ENCODE measurements around the gene SCO1.
"Not testable (repeated sequence)": the region's sequence is repeated elsewhere in the genome, so short reads cannot be mapped to it uniquely, and the experiment has no call there.

The SCO1 gene
- total RNA-seq: 52.9 to 66.6 reads per million in 2 donors

DNA sequence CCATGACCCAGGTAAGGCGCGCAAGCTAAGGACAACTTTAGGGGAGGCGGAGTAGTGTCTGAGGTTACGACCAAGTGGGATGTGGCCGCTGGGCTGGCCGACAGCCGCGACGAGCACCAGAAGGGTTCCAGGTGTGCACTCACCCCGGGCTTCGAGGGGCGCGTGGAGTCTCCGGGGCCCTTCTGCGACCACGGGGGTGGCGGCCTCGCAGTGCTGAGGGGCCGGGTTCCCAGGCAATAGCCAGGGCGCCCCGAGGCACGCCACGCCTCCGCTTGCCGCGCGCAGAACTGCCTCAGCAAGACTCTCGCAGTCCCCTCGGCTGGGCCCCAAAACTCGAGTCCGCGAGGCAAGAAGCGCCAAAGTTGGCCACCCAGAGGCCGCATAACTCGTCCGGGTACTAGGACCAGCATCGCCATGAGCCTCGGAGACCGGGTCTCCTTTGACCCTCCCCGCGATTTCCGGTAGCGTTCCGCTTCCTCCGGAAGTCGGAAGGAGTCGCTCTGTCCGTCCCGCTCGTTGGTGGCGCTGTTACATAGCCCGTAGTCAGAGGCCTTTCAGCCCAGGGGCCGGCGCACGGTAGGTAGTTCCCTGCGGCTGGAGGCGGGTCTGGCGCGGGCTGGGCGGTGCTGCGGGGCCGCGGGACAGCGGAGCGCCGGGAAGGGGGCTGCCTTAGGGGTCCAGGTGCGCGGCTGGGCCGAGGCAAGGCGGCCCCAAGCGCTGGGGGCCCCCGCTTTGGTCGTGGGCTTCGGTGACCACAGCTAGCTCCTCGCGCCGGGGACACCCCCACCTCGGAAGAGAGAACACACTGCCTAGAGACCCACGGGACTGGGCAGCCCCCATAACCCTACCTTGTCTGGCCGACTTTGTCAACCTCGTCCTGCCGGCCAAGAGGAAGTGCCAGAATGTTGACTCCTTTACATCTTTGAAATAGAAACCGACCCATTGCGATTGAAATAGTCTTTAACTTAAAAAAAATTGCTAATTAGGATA lies at the start of gene SCO1, which contains the start of gene ADPRM:
SCO1 (minus strand) TSS at position 442 of the 990 bp plus-strand sequence; CDS start at position 416, 26 bp downstream.
ADPRM (plus strand) TSS at position 503 of the 990 bp plus-strand sequence. CDS start 7,333 bp downstream, outside the sequence.
- peak; percentile 75 for DNase-seq

DNA sequence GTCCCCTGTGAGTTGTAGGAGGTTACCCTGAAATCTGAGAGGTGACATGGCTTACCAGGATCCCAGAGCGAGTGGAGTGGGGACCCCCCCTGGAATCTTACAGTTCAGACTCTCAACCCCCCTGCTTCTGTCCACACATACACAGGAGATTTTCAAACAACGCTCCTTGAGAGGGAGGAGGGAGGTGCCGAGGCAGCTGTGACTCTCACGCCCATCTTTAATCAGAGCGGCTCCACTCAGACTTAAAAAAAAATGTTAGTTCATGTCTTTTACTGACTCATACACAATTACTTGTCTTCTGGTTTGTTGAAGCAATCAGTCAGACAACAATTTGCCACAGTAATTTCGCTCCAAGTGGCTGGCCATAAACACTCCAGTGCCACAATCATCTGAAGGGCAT lies 47.9 kb upstream of the SCO1 start:
- no peak for DNase-seq

DNA sequence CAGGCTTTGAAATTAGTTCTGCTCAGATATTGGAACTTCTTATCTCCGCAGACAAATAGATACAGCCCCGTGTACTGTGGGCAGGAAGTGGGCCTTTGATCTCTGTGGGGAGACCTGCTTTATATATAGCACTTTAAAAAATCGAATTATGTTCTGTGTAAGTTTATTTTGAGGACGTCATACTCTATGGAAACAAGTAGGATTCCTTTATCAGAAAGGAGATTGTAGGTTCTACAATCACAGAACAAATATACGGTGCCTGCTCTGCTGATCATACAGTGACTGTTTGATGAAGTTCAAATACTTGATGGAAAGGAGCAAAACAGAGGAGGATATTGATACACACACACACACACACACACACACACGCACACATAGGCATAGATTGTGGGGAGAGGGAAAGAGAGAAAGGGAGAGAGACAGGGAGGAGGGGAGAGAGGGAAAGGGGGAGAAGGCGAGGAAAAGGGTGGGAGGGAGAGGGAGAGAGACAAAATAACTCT lies 47.2 kb upstream of the SCO1 start:
- DNase-seq: no peak

DNA sequence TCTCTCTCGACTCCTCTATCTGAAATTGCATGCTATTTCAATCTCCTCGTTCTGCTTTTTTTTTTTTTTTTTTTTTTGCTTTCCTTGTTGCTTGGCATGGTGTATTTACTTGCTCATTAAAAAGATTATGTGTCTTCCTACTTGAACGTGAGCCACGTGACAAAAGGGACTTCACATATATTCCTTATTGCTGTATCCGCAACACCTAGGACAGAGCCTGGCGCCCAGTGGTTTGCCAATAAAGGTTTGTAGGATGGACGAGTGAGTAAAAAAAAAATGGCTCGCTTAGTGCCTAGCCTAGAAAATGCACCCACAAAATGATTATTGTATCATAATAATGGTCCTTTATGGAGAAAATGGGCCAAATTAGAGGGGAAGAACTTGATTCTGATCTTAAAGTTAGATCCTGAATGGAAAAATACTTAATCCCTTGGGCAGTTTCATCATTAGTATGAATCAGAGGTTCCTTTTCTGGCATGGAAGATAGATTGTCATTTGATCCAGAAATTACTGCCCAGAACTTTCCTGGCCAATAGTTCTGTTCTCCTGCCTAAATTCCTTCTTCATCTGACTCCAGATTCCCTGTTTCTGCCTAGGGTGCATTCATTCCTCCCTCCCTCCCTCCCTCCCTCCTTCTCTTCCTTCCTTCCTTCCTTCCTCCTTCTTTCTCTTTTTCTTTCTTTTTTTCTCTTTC lies 46.1 kb upstream of the SCO1 start:
- no peak for DNase-seq

DNA sequence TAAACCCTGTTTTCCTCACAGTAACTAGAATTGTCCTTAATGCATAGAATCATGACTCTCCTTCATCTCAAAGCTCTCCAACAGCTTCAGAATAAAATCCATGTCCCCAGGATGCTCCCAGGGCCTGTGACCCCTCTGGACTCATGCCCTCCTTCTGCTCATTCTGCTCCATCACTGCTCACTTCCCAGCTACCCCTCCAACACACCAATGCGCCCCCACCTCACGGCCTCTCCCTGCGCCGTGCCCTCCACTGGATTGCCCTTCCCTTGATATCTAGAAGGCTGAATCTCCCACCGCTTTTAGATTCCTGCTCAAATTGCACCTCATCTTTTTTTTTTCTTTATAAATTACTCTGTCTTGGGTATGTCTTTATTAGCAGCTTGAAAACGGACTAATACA lies 45.1 kb upstream of the SCO1 start:
- DNase-seq: no peak

DNA sequence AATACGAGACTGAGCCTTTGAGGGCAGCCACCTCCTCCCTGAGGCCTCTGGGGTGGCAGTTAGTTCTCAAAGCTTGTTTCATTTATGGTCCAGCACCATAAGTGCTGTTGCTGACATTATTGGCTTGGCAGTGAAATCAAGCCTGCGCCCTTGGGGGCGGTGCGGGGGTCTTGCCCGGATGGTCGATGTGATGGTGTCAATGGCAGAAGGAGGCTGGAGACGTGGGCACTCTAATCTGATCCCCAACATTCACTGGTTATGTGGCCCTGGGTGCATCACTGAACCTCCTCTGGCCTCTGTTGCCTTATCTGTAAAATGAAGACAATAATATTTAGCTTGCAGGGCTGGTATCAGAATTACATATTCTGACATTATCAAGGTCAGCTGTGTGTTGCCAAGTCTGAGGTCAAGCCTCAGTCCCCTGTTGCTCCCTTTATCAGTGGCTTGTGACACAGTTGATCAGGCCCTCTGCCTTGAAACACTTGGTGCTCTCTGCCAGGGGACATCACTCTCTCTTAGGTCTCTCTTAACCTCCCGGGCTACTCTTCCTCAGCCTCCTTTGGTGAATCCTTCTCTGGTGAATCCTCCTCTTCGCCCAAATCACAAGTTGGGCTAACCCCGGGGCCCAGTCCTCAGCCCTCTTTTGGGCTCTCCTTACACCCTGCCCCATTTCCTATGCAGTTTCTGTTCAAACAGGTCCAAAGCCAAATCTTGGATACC lies 44.2 kb upstream of the SCO1 start:
- DNase-seq: no peak

DNA sequence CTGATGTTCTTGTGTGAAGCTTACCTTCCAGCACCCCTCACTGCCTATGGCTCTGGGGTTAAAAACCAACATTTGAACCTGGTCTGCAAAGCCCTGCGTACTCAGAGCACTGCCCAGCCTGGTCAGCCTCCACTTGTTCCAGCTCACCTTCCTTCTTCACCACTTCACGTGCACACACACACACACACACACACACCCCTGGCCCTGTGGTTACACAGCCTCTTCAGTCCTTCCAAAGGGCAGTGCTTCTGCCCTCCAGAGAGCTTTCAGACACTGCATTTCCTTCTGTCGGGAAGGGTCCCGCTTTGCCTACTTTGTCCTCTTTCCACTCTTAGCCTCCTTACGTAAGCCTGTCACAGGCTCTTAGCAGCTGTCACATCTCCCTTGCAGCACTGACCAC lies 42.1 kb upstream of the SCO1 start:
- DNase-seq: no peak

DNA sequence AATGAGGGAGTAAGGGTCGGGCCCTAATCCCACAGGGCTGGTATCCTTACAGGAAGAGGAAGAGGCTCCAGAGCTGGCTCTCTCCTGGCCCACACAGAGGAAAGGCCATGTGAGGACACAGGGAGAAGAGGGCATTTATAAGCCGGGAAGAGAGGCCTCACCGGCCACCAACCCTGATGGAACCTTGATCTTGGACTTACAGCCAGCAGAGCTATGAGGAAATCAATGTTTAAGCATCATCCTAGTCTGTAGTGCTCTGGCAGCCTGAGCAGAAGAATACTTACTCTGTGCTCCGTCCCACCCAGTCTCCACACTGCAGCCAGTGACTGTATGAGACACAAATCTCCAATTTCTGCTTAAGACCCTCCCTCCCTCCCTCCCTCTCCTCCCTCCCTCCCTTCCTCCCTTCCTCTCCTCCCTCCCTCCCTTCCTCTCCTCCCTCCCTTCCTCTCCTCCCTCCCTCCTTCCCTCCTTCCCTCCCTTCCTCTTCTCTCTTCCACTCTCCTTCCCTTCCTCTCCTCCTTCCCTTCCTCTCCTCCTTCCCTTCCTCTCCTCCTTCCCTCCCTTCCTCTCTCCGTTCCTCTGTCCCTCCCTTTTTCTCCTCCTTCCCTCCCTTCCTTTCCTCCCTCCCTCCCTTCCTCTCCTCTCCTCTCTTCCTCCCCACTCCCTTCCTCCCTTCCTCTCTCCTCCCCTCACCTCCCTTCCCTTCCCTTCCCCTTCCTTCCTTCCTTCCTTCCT lies 41.4 kb upstream of the SCO1 start:
- DNase-seq: no peak

DNA sequence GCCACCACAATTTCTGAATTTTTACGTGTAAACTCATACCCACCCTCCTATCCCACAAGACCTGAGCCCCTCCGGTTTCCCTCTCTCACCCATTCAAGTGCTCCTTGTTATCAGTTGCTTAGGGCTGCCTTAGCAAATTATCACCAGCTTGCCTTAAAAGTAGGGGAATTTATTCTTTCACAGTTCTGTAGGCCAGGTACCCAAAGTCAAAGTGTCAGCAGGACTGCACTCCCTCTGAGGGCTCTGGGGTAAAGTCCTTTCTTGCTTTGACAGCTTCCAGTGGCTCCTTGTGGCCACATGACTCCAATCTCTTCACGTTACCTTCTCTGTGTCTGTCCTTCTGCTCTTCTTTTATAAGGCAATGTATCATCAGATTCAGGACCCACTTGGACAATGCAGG lies 40.4 kb upstream of the SCO1 start:
- DNase-seq: no peak

DNA sequence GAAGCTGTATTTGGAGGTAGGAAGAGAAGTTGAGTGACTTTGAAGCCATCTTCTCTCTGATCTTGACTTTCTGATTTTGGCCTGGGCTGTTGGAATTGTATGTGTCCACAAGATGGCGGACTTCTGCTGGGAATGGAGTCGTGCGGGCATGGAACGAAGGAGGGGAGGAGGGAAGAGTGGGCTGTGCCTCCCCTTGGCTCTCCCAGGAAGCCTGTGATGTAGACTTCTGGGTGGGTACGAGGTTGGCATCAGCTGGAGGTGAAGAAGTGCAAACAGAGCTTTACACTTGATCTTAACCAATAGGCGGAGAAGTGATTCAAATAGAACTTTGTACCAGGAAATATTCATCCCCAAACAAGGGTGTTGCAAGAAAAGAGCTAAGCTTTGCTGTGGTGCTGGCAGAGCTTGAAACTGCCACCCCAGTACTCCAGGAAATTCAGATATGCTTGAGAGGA lies 39.9 kb upstream of the SCO1 start:
- no peak for DNase-seq

DNA sequence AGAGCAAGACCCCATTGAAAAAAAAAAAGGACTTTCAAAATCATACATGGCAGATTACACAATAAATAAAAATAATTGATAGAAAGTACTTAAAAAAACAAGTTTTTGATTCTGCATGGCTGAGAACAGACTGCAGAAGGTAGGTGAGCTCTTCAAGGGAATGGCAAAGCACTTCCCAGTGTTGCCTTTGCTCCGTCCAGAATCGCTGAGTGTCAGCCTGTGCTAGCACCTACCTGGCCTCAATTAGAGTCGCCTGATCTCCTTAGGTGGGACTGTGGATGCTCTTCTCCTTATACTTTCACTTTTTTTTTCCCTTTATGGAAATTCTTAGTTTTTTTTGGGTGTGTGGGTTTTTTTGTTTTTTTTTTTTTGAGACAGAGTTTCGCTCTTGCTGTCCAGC lies 38.5 kb upstream of the SCO1 start:
- DNase-seq: no peak

DNA sequence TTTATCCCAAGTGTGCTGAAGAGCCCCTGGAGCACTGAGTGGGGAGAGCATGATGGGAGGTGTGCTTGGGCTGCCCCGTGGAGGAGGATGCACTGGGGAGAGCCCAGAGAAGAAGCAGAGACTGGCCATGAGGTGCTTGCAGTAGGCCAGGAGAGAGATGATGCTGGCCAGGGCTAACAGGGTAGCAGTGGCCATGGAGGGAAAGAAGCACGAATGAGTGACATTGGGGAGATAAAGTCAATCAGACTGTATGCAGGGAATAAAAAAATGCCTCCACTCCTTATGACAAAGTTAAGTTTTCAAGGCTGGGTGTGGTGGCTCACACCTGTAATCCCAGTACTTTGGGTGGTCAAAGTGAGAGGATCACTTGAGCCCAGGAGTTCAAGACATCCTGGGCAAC lies 37.9 kb upstream of the SCO1 start:
- no peak for DNase-seq

DNA sequence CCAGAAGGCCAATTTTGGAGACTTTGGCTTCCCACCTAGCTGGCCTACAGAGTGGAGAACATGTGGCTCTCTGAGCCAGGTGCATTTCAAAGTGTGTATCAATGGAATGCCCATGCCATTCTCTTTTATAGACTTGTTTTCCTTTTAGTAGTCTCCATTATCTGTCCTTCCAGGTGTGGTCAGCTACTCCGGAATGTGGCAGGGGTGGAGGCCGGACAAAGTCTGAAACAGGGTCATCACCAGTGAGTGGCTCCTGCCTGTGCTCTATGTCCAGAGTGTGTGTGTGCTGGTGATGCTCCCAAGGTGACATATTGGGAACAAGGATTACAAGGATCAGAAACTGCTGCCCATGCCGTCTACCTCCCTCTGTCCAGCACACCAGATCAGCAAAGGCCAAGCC lies 36.3 kb upstream of the SCO1 start:
- DNase-seq: no peak

DNA sequence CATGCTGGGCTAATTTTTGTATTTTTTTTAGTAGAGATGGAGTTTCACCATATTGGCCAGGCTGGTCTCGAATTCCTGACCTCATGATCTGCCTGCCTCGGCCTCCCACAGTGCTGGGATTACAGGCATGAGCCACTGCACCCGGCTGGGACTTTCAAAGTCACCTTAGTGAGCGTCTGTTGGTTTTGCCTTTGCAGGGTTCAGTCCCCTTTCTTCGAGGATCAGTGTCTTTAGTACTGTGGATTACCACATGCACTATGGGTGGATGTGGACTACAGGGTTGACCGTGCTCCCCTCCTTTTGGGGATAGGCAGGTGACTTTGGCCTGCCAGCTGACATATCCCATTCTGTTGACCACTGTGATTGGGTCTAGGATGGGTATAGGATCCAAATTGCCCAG lies 34.8 kb upstream of the SCO1 start:
- DNase-seq: not testable (repeated sequence)

DNA sequence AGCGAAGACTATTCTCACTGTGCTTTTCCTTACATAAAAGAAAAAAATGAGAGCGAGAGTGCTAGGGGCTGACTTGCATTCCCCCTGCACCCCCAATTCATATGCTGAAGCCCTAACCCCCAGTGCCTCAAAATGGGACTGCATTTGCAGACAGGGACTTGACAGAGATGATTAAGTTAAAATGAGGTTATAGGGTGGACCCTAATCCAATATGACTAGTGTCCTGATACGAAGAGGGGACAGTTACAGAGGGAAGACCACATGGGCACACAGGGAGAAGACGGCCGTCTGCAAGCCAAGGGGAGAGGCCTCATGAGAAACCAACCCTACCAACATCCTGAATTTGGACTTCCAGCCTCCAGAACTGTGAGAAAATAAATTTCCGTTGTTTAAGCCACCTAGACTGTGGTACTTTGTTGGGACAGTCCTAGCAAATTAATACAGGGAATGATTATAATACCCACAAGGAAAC lies 34.1 kb upstream of the SCO1 start:
- no peak for DNase-seq

DNA sequence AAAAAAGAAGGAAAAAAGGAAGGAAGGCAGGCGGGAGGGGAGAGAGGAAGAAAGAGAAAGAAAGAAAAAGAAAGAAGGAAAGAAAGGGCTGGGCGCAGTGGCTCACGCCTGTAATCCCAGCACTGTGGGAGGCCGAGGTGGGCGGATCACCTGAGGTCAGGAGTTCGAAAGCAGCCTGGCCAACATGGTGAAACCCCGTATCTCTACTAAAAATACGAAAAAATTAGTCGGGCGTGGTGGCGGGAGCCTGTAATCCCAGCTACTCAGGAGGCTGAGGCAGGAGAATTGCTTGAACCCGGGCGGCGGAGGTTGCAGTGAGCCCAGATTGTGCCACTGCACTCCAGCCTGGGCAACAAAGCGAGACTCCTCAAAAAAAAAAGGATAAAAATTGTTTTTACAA lies 32.9 kb upstream of the SCO1 start:
- not testable (repeated sequence) for DNase-seq

DNA sequence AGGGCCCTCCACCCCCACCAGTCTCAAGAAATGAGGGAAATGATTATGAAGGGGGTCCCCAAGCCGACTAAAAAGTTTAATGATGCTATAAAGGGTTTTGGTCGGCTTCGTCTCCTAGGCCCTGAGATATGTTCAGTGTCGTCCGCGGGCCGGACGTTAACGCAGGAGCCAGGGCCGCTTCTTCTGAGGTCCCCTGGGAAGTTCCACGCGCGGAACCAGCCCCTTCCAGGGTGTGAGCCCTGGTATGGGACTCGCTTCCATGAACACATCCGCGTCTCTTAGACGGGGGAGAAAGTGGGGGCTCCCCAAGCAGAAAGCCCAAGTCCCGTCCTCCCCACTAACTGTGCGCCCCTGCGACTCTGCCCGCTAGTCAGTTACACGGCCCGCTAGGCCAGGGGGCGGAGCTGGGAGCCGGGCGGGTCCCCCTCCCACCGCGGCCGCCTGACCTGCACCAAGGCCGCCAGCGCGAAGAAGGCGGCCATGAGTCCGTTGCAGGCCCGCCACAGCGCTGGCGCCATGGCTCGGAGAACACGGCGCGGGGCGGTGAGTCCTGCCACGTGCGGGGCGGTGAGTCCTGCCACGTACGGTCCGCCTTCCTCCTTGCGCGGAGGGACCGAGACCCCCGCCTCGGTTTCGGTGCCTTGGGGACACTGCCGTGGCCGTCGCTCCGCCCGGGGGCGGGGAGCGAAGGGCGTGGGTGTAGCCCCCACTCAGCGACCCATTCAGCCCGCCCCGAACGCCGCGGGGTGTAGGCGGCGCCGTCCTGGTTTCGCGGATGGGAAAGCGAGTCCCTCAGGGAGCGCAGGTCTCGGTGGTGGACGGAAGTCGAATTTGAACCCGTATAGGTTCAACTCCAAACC lies 32.2 kb upstream of the SCO1 start, which contains the start of gene TMEM220:
TMEM220 (minus strand) TSS at position 690 of the 860 bp plus-strand sequence; CDS start at position 518, 172 bp downstream.
- peak; percentile 13 for DNase-seq

DNA sequence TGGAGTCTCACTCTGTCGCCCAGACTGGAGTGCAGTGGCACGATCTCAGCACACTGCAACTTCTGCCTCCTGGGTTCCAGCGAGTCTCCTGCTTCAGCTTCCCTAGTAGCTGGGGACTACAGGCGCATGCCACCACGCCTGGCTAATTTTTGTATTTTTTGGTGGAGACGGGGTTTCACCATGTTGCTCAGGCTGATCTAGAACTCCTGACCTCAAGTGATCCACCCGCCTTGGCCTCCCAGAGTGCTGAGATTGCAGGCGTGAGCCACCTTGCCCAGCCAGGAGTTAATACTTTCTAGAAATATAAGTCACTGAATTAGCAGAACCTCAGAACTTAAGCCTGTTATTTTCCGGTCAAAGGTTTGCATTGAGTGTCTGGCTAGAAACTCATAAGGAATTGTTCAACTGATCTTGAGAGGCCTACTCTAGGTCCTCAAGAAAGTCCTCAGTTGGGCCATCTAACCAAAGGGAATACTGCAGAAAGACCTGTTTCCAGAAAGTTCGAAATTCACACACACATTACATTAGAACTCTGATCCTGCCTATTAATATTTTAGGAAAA lies 31.1 kb upstream of the SCO1 start:
- no peak for DNase-seq

DNA sequence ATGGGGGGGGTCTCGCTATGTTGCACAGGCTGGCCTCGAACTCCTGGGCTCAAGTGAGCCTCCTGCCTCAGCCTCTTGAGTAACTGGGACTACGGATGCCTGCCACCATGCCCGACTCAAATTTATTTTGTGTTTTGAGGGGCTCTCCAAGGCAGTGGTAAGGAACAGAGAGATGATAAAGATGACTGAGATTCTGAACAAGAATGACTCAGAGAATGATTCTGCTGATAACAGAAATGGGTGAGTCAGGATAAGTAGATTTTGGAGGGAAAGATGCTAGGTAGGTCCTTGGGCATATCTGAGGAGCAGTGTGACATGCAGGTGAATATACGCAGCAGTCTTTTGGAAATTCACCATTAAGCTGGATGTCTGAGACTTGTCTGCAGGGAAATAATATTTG lies 29.9 kb upstream of the SCO1 start:
- no peak for DNase-seq

DNA sequence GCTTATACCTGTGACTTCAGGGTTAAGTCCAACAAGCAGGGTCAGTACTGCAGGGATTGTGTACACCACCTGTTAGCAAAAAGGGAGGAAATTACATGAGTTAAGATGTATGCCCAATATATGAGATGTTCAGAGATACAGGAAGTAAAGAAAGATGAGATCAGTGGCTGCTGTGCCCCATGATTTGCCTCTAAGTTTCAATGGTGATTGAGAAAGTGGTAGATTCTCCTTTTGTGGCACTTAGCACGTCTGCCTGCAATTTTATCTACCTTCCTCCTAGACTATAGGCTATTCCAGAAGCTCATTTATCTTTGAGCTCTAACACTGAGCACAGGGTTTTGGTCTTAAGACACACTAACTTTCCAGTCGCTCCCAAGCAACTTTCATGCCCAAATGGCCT lies 28.9 kb upstream of the SCO1 start:
- DNase-seq: no peak
